NCI-H2171 (cell line): Measurements from ENCODE around the gene CDT1.

Experiments used
- DNase-seq: peaks from one replicate; lab custom pipeline; 2025; lab: John Stamatoyannopoulos, UW

CDT1 gene

DNA sequence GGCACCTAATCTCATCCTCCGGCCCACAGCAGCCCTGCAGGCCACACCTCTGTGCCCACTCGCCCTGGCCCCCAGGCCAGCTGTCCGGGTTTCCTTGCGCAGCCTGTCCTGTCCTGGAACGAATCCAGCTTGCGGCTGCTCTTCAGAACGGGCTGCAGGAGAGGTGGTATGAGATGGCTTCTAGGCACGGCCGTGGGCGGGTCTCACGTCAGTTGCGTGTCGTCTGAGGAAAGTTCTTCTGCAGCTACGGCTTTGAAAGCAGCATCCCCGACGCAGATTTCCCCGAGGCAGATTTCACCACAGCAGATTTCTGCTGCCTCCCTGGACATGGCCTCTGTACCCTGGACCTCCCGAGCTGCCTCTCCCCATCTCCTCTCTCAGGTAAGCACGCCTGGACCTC, 35.0 kb downstream of the CDT1 start:
- DNase-seq: no peak

DNA sequence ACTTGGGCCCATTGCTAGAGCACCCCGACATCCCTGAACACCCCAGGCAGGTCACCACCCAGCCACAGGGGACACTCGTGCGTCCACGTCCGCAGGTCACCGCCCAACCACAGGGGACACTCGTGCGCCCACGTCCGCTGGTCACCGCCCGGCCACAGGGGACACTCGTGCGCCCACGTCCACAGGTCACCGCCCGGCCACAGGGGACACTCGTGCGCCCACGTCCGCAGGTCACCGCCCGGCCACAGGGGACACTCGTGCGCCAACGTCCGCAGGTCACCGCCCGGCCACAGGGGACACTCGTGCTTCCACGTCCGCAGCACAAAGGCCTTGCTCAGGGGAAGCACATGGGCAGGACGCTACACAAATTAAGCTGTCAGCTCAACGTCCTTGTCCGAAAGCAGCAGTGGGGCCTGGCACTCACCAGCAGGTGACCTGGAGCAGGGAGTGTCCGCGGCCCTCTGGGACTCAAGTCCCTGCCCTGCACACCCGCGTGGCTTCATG, 35.5 kb downstream of the CDT1 start:
- no peak for DNase-seq

DNA sequence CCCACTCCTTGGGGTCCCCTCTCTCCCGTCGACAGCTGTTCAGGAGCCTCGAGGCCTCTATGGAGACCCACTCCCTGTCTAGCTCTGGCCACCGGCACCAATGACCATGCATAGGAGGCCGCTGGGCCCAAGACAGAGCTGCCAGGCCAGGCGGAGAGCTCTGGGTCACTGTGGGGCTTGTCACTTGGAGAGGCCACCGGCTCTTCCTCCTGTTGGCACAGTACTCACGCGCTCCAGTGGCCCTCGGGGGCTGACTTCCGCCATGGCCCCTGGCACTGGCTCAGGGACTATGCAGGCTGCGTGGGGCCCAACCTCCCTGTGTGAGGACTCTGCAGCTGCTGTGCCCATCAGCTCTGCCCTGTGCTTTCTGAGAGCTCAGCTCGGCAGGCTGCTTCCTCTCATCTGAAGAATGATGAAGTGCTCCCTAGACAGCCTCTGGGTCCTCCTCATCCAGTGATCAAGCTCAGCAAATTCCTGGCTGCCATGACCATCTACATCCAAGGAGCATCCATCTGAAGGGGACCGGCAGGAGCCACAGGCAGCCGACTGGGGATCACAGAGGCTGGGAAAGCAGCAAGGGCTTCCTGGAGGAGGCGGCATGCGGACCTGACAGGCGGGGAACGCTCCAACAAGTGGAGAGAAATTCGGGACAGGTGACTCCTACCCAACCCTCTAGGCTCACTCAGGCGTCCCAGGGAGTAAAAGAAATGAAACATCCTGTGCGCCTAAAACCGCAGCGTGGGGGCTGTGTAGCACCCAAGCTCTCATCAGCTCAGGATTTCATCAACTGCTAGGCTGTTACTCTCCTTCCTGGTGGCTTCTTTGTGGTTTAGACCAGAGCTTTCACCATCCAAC, 36.4 kb downstream of the CDT1 start:
- no peak for DNase-seq

GRCh38 chr16:88840600-88841215, 37.1 kb downstream of the CDT1 start:
- DNase-seq: no peak

- DNase-seq: no peak
These were observed 38.1 kb downstream of the CDT1 start for GRCh38 chr16:88841521-88842307.

DNA sequence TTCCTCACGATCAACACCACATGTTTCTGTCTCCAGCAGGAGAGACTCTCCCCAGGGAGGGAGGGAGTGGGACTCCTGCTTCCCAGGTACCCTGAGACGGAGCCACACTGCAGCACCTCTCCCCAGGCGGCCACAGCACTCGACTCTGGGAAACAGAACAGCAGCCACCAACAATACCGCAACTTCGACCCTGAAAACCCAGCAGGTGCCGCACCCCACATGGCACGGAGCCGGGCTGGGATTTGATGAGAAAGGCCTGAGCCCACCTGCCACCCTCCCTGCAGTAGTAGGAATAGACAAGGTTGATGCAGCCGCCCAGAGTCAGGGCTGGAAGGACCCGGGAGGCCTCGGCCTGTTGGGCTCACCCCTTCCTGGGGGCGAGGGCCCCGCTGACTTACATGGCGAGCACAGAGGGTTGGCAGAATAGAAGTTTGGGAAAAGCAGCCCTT, 38.7 kb downstream of the CDT1 start:
- DNase-seq: no peak

DNA sequence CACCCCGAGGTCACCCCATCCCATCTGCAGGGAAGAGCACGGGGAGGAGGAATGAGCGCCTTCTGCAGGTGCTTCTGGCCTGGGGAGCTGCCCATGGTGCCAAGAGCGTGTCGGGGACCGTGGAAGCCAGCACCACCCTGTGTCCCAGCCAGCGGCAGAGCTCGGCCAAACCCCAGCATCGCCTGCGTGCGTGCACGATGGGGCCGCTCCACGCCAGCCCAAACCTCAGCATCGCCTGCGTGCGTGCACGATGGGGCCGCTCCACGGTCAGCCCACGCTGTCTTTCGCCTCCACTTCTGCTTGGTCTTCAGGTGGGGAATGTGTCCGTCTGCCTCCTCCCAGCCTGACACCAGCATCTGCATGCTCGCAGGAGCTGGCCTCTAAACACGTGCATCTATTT, 39.2 kb downstream of the CDT1 start:
- DNase-seq: no peak

DNA sequence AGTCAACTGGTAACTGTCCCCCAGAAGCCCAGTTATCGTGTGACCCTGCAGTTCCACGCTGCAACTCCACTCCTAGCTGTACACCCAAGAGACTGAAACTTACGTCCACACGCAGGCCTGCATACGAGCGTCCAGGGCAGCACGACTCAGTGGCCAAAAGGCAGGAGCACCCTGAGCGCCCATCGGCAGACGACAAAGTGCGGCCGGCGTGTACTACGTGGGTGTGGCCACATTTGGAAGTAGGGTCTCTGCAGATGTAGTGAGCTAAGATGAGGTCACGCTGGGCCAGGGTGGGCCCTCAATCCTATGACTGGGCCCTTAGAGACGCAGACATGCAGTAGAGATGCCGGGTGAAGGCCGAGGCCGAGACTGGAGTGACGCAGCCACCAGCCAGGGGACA, 39.7 kb downstream of the CDT1 start:
- DNase-seq: no peak

DNA sequence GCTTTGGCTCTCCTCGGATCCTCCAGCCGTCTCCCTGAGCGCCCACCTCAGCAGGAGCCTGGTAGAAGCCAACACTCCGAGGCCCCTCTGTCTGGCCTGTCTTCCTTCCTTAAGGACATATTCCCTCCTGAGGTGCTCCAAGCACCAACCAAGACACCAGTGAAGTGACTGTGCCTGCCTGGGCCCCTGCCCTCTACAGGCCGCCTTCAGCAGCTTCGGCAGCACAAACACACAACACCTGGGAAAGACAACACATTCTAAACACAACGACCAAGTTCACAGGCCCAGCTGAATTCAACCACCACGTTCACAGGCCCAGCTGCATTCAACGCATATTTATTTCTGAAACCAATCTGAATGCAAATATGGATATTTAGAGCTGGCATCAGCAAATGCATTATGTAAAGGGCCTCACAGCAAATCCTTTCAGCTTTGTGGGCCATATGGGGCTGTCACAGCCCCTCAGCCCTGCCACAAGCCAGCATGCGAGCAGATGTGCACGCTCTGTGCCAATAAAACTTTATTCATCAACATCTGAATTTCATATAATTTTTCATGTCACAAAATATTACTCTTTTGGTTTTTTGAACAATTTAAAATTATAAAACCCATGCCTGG, 40.9 kb downstream of the CDT1 start:
- DNase-seq: no peak

DNA sequence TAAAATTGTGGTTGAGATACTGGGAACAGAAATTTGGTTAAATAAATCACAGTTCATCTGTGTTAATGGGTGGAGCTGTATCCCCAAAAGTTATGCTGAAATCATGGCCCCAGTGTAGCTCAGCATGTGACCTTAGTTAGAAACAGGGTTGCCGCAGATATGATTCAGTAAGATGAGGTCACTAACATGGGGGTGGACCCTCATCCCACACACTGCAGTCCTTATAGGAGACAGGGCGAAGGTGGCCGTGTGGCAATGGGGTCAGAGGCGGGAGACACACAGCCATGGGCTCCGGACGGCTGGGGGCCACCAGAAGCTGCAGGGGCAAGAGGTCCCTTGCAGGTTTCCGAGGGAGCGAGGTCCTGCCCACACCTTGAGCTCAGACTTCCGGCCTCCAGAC, 42.5 kb downstream of the CDT1 start:
- no peak for DNase-seq

DNA sequence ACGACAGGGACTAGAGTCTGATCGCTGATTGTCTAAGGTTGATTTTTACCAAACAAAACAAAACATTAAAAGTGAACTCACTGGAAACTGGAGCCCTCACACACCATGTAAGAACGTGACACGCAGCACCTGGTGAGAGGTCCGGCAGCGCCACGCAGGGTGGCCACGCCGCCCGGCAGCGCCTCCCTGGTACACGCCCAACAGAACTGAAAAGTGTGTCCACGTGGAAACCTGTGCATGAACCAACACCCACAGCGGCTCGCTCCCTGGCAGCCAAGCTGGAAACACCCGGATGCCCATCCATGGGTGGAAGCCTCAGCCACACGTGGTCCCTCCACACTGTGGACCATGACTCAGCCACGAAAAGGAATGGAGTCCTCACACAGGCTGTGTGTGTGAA, 44.1 kb downstream of the CDT1 start:
- no peak for DNase-seq

DNA sequence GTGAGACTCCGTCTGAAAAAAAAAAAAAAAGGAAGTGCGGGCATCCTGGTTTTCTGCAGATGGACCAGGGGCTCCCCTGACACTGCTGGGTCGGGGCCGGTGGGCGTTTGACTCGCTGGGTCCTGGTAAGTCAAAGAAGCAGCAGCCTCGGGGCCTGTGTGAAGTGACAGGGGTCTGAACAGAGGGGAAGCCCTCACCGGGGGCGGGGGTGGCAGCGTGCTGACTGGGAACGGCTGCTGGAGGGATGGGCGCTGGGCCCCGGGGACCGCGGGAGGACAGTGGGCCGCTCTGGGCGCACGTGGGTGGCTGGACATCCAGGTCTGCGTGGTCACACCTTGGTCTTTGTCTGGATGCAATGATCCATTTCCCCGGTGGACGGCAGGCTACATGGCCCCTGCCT, 45.0 kb downstream of the CDT1 start:
- DNase-seq: no peak

DNA sequence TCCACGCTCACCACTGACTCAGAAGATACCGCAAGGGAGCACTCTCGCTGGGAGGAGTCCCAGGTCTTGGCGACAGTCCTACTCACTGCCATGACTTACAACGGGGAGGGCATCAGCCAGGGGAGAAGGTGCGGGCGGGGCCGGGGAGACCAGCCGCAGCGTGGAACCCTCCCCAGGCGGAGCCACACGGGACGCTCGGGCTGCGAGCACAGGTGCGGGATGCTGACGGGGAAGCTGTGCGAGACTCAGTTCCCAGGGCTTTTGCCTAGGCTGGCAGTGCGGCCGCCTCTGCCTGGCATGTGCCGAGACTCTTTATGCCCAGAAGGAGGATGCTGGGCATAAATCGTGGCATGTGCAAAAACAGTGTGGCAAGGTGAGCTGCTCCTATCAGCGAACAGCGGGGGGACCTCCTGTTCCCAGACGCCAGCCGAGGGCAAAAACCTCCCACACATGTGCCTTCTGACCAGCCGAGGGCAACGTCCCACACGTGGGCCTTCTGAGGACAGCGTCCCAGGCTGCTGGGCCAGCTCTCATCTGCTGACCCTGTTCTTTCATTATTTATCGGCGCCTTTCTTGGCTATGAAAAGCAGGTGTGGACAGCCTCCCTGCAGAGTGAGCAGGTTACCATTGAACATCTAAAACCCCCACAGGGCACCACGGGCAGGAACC, 47.1 kb downstream of the CDT1 start:
- no peak for DNase-seq

GRCh38 chr16:88851616-88852015, 48.0 kb downstream of the CDT1 start:
- DNase-seq: no peak

DNA sequence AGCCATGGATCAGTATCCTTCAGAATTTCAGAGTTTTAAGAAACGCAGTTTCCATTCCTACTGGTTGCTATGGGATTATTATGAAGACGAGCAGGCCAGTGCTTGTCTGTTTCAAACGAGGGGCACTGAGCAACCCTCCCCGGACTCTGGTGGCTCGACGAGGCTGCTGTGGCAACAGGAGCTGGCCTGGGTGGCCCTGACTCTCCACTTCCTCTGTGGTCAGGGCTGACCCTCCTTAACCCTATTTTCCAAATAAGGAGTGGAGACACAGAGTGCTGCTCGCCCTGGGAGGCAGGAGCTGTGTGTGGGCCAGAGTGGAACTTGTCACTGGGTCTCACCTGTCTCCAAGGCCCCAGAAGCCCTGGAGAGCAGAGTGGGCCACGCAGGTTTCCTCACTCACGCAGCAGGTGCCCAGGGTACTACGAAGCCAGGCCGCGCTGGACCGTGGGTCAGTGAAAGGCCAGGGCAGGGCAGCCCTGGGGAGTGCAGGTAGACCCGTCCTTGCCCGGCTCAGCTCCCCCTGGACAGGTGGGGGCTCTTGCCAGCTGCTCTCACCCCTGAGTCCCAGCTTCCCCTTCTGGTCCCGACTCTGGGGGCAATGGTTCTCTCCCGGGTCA, 49.8 kb downstream of the CDT1 start:
- DNase-seq: no peak

DNA sequence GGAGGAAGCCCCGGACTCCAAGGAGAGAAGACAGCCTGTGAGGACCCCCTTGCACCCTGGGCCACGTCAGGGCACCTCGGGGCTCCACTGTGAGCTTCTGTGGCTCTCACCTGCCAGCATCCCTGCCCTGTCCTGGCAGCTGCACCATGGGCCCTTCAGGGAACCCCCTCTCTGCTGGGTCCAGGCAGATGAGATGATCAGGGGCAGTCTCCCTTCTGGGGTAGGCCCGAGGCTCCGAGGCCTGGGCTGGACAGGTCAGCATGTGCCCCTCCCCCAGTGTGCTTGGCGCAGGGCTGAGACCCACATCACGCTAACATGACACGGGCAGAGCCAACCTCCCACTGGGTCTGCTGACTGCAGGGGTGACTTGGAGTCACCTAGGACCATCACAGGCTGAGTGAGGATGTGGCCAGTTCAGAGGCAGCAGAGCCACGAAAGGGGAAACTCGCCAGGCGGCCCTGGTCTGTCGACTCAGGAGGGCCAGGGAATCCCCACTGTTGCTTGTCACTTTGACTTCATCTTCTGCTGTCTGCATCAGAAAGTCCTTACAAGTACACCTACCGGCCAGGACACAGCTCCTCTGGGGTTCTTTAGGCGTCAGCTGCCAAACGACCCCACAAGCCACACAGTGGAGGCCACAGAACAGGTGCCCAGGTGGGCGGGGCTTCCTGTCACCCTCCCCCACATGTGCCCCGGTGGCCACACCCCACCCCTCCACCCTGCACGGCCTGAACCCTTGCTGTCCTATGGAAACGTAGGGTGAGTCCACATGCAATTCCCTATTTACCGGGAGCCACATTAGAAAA, 50.9 kb downstream of the CDT1 start:
- DNase-seq: no peak

- DNase-seq: no peak
These were observed 51.6 kb downstream of the CDT1 start for GRCh38 chr16:88855176-88855575.

DNA sequence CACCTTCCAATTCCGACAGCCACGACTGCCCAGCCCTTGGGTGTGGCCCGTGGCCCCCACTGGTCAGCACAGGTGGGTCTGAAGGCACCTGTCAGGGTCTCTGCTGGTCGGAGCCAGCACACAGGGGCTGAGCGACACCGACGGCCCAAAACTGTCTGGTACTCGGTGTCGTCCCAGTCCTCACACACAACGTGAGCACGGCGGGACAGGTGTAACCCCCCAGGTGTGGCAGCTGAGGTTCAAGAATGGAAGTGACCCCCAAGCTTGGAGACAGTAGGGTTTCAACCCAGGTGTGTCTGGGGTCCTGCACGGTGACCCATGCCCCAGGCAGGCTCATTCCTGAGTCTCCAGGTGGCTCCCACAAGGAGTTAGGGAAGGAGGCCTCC, 52.1 kb downstream of the CDT1 start:
- no peak for DNase-seq

DNA sequence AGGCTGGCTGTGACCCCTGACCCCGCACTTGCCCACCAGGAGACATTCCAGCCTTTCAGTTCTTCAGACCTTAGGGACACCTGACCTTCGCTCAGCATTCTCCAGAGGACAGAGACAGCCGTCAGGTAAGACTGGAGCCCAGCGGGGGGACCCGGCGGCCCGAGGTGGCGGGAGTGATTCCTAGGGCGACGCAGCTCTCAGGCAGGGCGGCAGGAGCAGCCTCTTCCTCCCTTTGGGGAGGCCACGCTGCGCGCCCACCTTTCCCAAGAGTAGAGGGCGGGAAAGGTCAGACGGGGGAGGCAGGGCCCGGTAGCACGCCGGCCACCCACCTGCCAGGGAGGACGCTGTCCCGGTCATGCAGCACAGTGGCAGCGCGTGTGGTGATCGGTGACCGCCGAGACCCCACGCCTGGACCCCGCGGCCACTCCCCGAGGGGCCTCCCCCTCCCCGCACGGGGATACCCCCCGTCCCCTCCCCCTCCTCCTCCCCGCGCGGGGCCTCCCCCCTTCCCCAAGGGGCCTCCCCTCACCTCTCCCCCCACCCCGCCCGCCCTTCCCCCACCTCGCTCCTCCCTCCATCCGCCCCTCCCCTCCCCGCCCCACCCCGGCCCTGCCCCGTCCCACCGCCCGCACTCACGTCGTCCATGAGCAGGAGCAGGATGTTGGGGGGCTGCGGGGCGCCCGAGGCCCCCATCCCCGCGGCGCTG, 52.7 kb downstream of the CDT1 start:
- DNase-seq: no peak
